ENCODE data around the gene TMEM63C.

Gene TMEM63C

DNA sequence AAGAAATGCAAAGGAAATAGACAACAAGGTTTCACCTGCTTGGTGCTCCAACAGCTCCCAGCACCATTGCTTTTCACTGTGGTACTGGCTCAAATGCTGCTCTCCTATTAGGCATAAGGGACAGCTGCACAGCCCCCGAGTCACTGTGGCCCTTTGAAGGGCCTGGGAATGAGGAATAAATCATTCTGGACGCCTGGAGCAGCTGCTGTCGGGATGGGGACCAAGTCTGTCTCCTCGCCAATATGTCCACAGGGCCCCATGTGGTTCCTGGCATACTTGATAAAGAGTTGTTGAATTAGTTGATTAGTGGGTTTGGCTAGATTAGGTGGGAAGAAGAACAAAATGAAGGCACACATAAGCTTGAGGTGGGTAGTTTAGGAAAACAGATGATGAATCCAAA, 102.5 kb downstream of the TMEM63C start:
- TF ChIP-seq, protein P1, sequence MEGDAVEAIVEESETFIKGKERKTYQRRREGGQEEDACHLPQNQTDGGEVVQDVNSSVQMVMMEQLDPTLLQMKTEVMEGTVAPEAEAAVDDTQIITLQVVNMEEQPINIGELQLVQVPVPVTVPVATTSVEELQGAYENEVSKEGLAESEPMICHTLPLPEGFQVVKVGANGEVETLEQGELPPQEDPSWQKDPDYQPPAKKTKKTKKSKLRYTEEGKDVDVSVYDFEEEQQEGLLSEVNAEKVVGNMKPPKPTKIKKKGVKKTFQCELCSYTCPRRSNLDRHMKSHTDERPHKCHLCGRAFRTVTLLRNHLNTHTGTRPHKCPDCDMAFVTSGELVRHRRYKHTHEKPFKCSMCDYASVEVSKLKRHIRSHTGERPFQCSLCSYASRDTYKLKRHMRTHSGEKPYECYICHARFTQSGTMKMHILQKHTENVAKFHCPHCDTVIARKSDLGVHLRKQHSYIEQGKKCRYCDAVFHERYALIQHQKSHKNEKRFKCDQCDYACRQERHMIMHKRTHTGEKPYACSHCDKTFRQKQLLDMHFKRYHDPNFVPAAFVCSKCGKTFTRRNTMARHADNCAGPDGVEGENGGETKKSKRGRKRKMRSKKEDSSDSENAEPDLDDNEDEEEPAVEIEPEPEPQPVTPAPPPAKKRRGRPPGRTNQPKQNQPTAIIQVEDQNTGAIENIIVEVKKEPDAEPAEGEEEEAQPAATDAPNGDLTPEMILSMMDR (IDR thresholded peaks at IDR 0.05; ENCODE audit: insufficient read depth, low read length, poor library complexity, severe bottlenecking) = no peak
- Histone ChIP-seq H3K4me3 (replicated peaks; ENCODE audit: low read depth, low read length) (no peak overlapping the region), H3K27me3 (replicated peaks; ENCODE audit: control insufficient read depth, insufficient read depth, low read length) (no peaks in the 10 kb centered on the region), H3K36me3 (ENCODE audit: control insufficient read depth, insufficient read depth, low read length) (no peaks in the 10 kb centered on the region; the same call in none of the 2 replicates)
- no peak for DNase-seq (ENCODE audit: extremely low read depth, insufficient read length)

DNA sequence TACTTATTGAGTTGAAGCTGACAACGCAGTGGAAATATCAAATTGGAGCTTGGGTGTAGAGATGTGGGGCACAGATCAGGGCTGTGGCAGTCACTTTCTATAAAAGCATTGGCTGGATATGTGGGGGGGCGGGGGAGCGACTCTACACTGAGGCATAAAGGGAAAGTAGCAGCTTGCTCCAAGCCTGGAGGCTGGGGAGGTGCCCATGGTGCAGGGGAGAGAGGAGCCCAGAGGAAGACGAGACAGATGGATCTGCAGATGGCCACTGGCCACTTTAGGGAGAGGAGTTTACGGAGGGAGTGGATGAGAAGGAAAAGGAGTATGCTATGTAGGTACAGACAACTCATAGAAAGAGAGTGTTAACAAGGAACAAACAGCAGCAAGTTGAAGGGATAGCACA, 102.9 kb downstream of the TMEM63C start:
- TF ChIP-seq, protein P1 (IDR thresholded peaks at IDR 0.05; ENCODE audit: insufficient read depth, low read length, poor library complexity, severe bottlenecking) = no peak

DNA sequence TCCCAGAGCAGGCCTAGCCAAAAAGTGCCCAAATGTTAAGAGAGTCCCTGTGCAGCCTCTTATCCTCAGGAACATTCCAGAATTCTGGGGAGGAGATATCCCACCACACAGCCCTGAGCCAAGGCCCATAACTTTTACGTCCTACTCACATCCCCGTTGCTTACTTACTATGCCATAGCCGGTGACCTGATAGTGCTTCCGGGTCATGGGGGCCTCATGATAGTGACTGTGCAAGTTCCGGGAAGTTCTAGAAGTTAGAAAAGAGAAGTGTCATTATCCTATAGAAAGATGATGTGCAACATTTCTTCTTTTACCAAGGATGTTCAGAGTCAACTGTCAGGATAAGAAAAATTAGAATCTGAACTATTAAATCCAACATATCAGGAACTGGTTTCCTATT, 105.0 kb downstream of the TMEM63C start:
- TF ChIP-seq, protein P1 (IDR thresholded peaks at IDR 0.05; ENCODE audit: insufficient read depth, low read length, poor library complexity, severe bottlenecking) = no peak
- no peak overlapping the region for H3K4me3 ChIP-seq (replicated peaks; ENCODE audit: low read depth, low read length)
- no peak for DNase-seq (ENCODE audit: extremely low read depth, insufficient read length)
- no peaks in the 10 kb centered on the region; the same call in 1 of the 2 replicates for H3K36me3 ChIP-seq (ENCODE audit: control insufficient read depth, insufficient read depth, low read length)
- no peaks in the 10 kb centered on the region for H3K27me3 ChIP-seq (replicated peaks; ENCODE audit: control insufficient read depth, insufficient read depth, low read length)

More for the DNA sequence above, 102.9 kb downstream of the TMEM63C start:
- Histone ChIP-seq H3K4me3 (replicated peaks; ENCODE audit: low read depth, low read length) (no peak overlapping the region), H3K36me3 (ENCODE audit: control insufficient read depth, insufficient read depth, low read length) (no peaks in the 10 kb centered on the region; the same call in none of the 2 replicates), H3K27me3 (replicated peaks; ENCODE audit: control insufficient read depth, insufficient read depth, low read length) (no peaks in the 10 kb centered on the region)
- DNase-seq (ENCODE audit: extremely low read depth, insufficient read length) = no peak

- TF ChIP-seq, protein P1 (IDR thresholded peaks at IDR 0.05; ENCODE audit: insufficient read depth, low read length, poor library complexity, severe bottlenecking) = no peak
- DNase-seq (ENCODE audit: extremely low read depth, insufficient read length) = no peak
- Histone ChIP-seq H3K4me3 (replicated peaks; ENCODE audit: low read depth, low read length) (no peak overlapping the region), H3K36me3 (ENCODE audit: control insufficient read depth, insufficient read depth, low read length) (no peaks in the 10 kb centered on the region; the same call in 1 of the 2 replicates), H3K27me3 (replicated peaks; ENCODE audit: control insufficient read depth, insufficient read depth, low read length) (no peaks in the 10 kb centered on the region)
These were observed 109.1 kb downstream of the TMEM63C start for GRCh38 chr14:77290705-77291104.

DNA sequence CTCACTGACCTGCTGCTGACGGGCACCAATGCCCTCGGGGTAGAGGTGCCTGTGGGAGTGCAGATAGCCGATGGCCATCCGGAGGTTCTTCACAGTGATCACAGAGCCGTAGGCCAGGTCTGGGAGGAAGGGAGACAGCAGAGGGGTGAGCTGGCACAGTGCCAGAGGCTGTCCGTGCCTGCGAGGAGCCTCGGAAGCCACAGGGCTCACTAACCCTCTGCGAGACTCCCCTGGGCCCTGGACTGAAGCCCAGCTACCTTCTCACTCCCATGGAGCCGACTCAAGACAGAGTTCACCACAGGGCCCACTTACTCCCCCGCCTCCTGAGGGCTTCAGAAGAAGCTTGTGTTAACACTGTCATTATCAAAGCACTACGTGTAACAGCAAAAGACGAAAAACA, 114.6 kb downstream of the TMEM63C start:
- no peak overlapping the region for H3K4me3 ChIP-seq (replicated peaks; ENCODE audit: low read depth, low read length)
- DNase-seq (ENCODE audit: extremely low read depth, insufficient read length) = no peak

More for the DNA sequence above, 114.6 kb downstream of the TMEM63C start:
- no peaks in the 10 kb centered on the region for H3K27me3 ChIP-seq (replicated peaks; ENCODE audit: control insufficient read depth, insufficient read depth, low read length)
- TF ChIP-seq, protein P1 (IDR thresholded peaks at IDR 0.05; ENCODE audit: insufficient read depth, low read length, poor library complexity, severe bottlenecking) = no peak
- no peaks in the 10 kb centered on the region; the same call in 1 of the 2 replicates for H3K36me3 ChIP-seq (ENCODE audit: control insufficient read depth, insufficient read depth, low read length)

Measured in GM06990 (cell line).